Neuronal stem cell (in vitro differentiated cells): Measurements from ENCODE around the gene PTPN11.
"Not testable (repeated sequence)": the region's sequence is repeated elsewhere in the genome, so short reads cannot be mapped to it uniquely, and the experiment has no call there.

ENCODE experiments used
- DNase-seq: peaks from one replicate; pipeline ENCODE4 v3.0.0-alpha.2; 2013; ENCODE audit warnings: low spot score
- H2AFZ ChIP-seq: one replicate; pipeline ENCODE4 v1.6.1; 2013; ENCODE audit warnings: mild to moderate bottlenecking, low read length, inconsistent platforms
- H2AK5ac ChIP-seq: 2 replicates; pipeline ENCODE4 v1.6.1; 2013; ENCODE audit warnings: low read depth, mild to moderate bottlenecking, inconsistent platforms, low read length, moderate library complexity, mixed read lengths
- H2BK120ac ChIP-seq: 2 replicates; pipeline ENCODE4 v1.6.1; 2013; ENCODE audit warnings: low read depth, mild to moderate bottlenecking, inconsistent platforms, low read length, moderate library complexity, mixed read lengths
- H2BK12ac ChIP-seq: one replicate; pipeline ENCODE4 v1.6.1; 2013; ENCODE audit warnings: low read length, inconsistent platforms
- H2BK15ac ChIP-seq: 2 replicates; pipeline ENCODE4 v1.6.1; 2013; ENCODE audit warnings: mild to moderate bottlenecking, low read length, inconsistent platforms, mixed read lengths
- H2BK5ac ChIP-seq: one replicate; pipeline ENCODE4 v1.6.1; 2013; ENCODE audit warnings: inconsistent platforms, mild to moderate bottlenecking, low read length, moderate library complexity
- H3K14ac ChIP-seq: one replicate; pipeline ENCODE4 v1.6.1; 2013; ENCODE audit warnings: low read length, inconsistent platforms
- H3K18ac ChIP-seq: 2 replicates; pipeline ENCODE4 v1.6.1; 2013; ENCODE audit warnings: low read length, inconsistent platforms
- H3K23ac ChIP-seq: 2 replicates; pipeline ENCODE4 v1.6.1; 2013; ENCODE audit warnings: low read depth, mild to moderate bottlenecking, mixed read lengths, low read length, inconsistent platforms; ENCODE audit not compliant: poor library complexity
- H3K27ac ChIP-seq: replicated peaks from 3 replicates; pipeline ENCODE4 v1.5.1; 2013; ENCODE audit warnings: low read length, inconsistent platforms
- H3K27me3 ChIP-seq, 3 experiments: 2 replicates each; pipeline ENCODE4 v1.6.1; 2013; ENCODE audit warnings: low read length in 3 of 3, mild to moderate bottlenecking in 2 of 3, inconsistent platforms in 1 of 3, low read depth in 1 of 3, mixed read lengths in 1 of 3, moderate library complexity in 1 of 3; ENCODE audit not compliant: control insufficient read depth in 3 of 3, insufficient read depth in 3 of 3
- H3K36me3 ChIP-seq, 2 donors: replicated peaks in 1 of 2; 2 replicates each; pipeline ENCODE4 v1.6.1; 2013; ENCODE audit warnings: low read length in 2 of 2; ENCODE audit not compliant: control insufficient read depth in 2 of 2, insufficient read depth in 2 of 2
- H3K4ac ChIP-seq: 2 replicates; pipeline ENCODE4 v1.6.1; 2013; ENCODE audit warnings: inconsistent platforms, mild to moderate bottlenecking, low read length, moderate library complexity
- H3K4me1 ChIP-seq, 2 donors: 1 replicate in 1 of 2; 2 replicates in 1 of 2; pipeline ENCODE4 v1.6.1; 2013; ENCODE audit warnings: low read length in 2 of 2, low read depth in 1 of 2; ENCODE audit not compliant: control insufficient read depth in 2 of 2, insufficient read depth in 1 of 2
- H3K4me2 ChIP-seq: one replicate; pipeline ENCODE4 v1.6.1; 2013; ENCODE audit warnings: mild to moderate bottlenecking, low read length, inconsistent platforms; ENCODE audit not compliant: insufficient read depth, poor library complexity, severe bottlenecking
- H3K4me3 ChIP-seq, 2 donors: 2 replicates each; pipeline ENCODE4 v1.5.1; 2013; ENCODE audit warnings: low read length in 2 of 2, mild to moderate bottlenecking in 2 of 2, inconsistent platforms in 1 of 2, moderate library complexity in 1 of 2
- H3K79me1 ChIP-seq: one replicate; pipeline ENCODE4 v1.6.1; 2013; ENCODE audit warnings: low read depth, mild to moderate bottlenecking, inconsistent platforms, low read length, moderate library complexity
- H3K9ac ChIP-seq: one replicate; pipeline ENCODE4 v1.6.1; 2013; ENCODE audit warnings: mild to moderate bottlenecking, low read depth, low read length, inconsistent platforms; ENCODE audit not compliant: poor library complexity
- H3K9me3 ChIP-seq, 2 donors: replicated peaks in 1 of 2; 2 replicates each; pipeline versions ENCODE3 to v1.6.1; 2013; ENCODE audit warnings: low read length in 2 of 2, mild to moderate bottlenecking in 2 of 2, inconsistent platforms in 1 of 2, low read depth in 1 of 2, mixed read lengths in 1 of 2, moderate library complexity in 1 of 2; ENCODE audit not compliant: control insufficient read depth in 2 of 2, insufficient read depth in 1 of 2
- H4K8ac ChIP-seq: one replicate; pipeline ENCODE4 v1.6.1; 2013; ENCODE audit warnings: low read depth, mild to moderate bottlenecking, inconsistent platforms, low read length, moderate library complexity
- H4K91ac ChIP-seq: one replicate; pipeline ENCODE4 v1.6.1; 2013; ENCODE audit warnings: low read length, low read depth, mild to moderate bottlenecking, inconsistent platforms; ENCODE audit not compliant: poor library complexity
- WGBS, 2 donors: extraction: QIAGEN DNeasy Blood & Tissue Kit; methylation state at CpG; one replicate each; pipeline ENCODE4 v1.1.7; 2013; ENCODE audit warnings: missing lambda C conversion rate in 2 of 2, mixed read lengths in 1 of 2; ENCODE audit not compliant: insufficient read length in 2 of 2, insufficient replicate concordance in 1 of 2; ENCODE audit errors: extremely low coverage in 2 of 2; 5-methylcytosine and 5-hydroxymethylcytosine counted together

Gene PTPN11

GRCh38 chr12:112382866-112383265 is 35.9 kb upstream of the PTPN11 start:
- no peaks in the 10 kb centered on the region for H3K36me3 ChIP-seq
- no peak overlapping the region for H2BK15ac ChIP-seq
- H3K4me2 ChIP-seq = no peak overlapping the region
- no peak overlapping the region for H3K14ac ChIP-seq
- DNase-seq = no peak
- no peak overlapping the region for H3K27ac ChIP-seq
- no CpG with 5 or more reads among the region's 11 CpGs for WGBS, 2 donors
- peak overlapping the region; percentile 99 for H2AFZ ChIP-seq
- H3K4me3 ChIP-seq = peak overlapping the region in 1 of 2 donors; percentile 57
- H3K79me1 ChIP-seq = peaks cover under 1% of the 10 kb centered on the region
- no peak overlapping the region for H3K9ac ChIP-seq
- peaks cover 4 to 7% of the 10 kb centered on the region in 2 donors for H3K4me1 ChIP-seq
- no peak overlapping the region for H2BK12ac ChIP-seq
- H3K18ac ChIP-seq = no peak overlapping the region
- no peaks in the 10 kb centered on the region for H3K9me3 ChIP-seq
- H2BK5ac ChIP-seq = no peak overlapping the region
- no peak overlapping the region for H3K4ac ChIP-seq
- H4K8ac ChIP-seq = no peak overlapping the region
- no peak overlapping the region for H2AK5ac ChIP-seq
- no peak overlapping the region for H3K23ac ChIP-seq
- no peaks in the 10 kb centered on the region for H3K27me3 ChIP-seq
- no peak overlapping the region for H4K91ac ChIP-seq
- H2BK120ac ChIP-seq = no peak overlapping the region

GRCh38 chr12:112386726-112387125 is 32.0 kb upstream of the PTPN11 start:
- H3K9ac ChIP-seq = no peak overlapping the region
- no peak overlapping the region for H3K23ac ChIP-seq
- peak overlapping the region; percentile 73 for H2AFZ ChIP-seq
- no peak overlapping the region for H4K8ac ChIP-seq
- H3K9me3 ChIP-seq = no peaks in the 10 kb centered on the region
- H3K27me3 ChIP-seq = no peaks in the 10 kb centered on the region
- H3K4ac ChIP-seq = no peak overlapping the region
- H2AK5ac ChIP-seq = no peak overlapping the region
- no peak for DNase-seq
- H3K18ac ChIP-seq = no peak overlapping the region
- H3K4me1 ChIP-seq = peaks cover 2 to 3% of the 10 kb centered on the region in 2 donors
- no CpG with 5 or more reads among the region's 3 CpGs for WGBS, 2 donors
- no peak overlapping the region for H3K27ac ChIP-seq
- H3K36me3 ChIP-seq = no peaks in the 10 kb centered on the region
- no peak overlapping the region for H3K14ac ChIP-seq
- H3K79me1 ChIP-seq = no peaks in the 10 kb centered on the region
- no peak overlapping the region for H2BK12ac ChIP-seq
- H4K91ac ChIP-seq = no peak overlapping the region
- H3K4me2 ChIP-seq = no peak overlapping the region
- H3K4me3 ChIP-seq = no peak overlapping the region
- no peak overlapping the region for H2BK15ac ChIP-seq
- H2BK120ac ChIP-seq = no peak overlapping the region
- no peak overlapping the region for H2BK5ac ChIP-seq

GRCh38 chr12:112389228-112389627 is 29.5 kb upstream of the PTPN11 start:
- Histone ChIP-seq H2AFZ (no peak overlapping the region), H2BK12ac (no peak overlapping the region), H2BK120ac (no peak overlapping the region), H3K4me3 (no peak overlapping the region), H3K9me3 (no peaks in the 10 kb centered on the region), H2BK5ac (no peak overlapping the region), H4K91ac (no peak overlapping the region), H4K8ac (no peak overlapping the region), H3K18ac (no peak overlapping the region), H3K4me1 (peaks cover 0 to 2% of the 10 kb centered on the region in 2 donors), H3K27me3 (no peaks in the 10 kb centered on the region), H3K4ac (no peak overlapping the region), H3K4me2 (no peak overlapping the region), H3K36me3 (no peaks in the 10 kb centered on the region), H3K79me1 (no peaks in the 10 kb centered on the region), H2AK5ac (no peak overlapping the region), H3K27ac (no peak overlapping the region), H2BK15ac (no peak overlapping the region), H3K9ac (no peak overlapping the region), H3K23ac (no peak overlapping the region), H3K14ac (no peak overlapping the region)
- no CpG with 5 or more reads among the region's 4 CpGs for WGBS, 2 donors
- DNase-seq = no peak

GRCh38 chr12:112389922-112390654 is 28.7 kb upstream of the PTPN11 start:
- not testable (repeated sequence) for H2BK12ac ChIP-seq, H3K9ac ChIP-seq
- WGBS, 2 donors = no CpG with 5 or more reads among the region's 4 CpGs

More at GRCh38 chr12:112389922-112390654, 28.7 kb upstream of the PTPN11 start:
- H3K4me3 ChIP-seq, H3K4me1 ChIP-seq, H4K8ac ChIP-seq, H3K27me3 ChIP-seq, H3K9me3 ChIP-seq, H3K27ac ChIP-seq, H2BK120ac ChIP-seq, H4K91ac ChIP-seq, H2BK5ac ChIP-seq, H3K23ac ChIP-seq, H3K18ac ChIP-seq, H3K36me3 ChIP-seq, H3K14ac ChIP-seq, DNase-seq, H3K79me1 ChIP-seq, H3K4ac ChIP-seq, H2AK5ac ChIP-seq, H3K4me2 ChIP-seq, H2AFZ ChIP-seq, H2BK15ac ChIP-seq: not testable (repeated sequence)
